ENCODE measurements around the gene SUSD5. TPM values are rescaled to one million over a fixed set of nuclear protein-coding genes. Genes with fewer than 3 reads are reported as not detected.
A peak's percentile ranks its signal among the peaks of the same experiment; 100 is the strongest.

Gene SUSD5
- total and polyA plus RNA-seq, 2 of the 13 experiments (the other 11 are each of a cell fraction or from before 2014, with no cell fraction given): not detected

DNA sequence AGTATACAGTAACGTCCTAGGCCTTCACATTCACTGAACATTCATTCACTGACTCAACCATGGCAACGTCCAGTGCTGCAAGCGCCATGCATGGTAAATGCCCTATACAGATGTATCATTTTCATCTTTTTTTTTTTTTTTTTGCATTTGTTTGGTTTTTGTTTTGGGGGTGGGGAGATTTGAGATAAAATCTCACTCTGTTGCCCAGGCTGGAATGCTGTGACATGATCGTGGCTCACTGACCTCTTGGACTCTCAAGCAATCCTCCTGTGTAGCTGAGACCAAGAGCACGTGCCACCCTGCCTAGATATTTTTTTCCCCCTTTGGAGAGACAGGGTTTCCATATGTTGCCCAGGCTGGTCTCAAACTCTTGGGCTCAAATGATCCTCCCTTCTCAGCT is 37.4 kb downstream of the SUSD5 start (continued):
- TF ChIP-seq, protein P1, sequence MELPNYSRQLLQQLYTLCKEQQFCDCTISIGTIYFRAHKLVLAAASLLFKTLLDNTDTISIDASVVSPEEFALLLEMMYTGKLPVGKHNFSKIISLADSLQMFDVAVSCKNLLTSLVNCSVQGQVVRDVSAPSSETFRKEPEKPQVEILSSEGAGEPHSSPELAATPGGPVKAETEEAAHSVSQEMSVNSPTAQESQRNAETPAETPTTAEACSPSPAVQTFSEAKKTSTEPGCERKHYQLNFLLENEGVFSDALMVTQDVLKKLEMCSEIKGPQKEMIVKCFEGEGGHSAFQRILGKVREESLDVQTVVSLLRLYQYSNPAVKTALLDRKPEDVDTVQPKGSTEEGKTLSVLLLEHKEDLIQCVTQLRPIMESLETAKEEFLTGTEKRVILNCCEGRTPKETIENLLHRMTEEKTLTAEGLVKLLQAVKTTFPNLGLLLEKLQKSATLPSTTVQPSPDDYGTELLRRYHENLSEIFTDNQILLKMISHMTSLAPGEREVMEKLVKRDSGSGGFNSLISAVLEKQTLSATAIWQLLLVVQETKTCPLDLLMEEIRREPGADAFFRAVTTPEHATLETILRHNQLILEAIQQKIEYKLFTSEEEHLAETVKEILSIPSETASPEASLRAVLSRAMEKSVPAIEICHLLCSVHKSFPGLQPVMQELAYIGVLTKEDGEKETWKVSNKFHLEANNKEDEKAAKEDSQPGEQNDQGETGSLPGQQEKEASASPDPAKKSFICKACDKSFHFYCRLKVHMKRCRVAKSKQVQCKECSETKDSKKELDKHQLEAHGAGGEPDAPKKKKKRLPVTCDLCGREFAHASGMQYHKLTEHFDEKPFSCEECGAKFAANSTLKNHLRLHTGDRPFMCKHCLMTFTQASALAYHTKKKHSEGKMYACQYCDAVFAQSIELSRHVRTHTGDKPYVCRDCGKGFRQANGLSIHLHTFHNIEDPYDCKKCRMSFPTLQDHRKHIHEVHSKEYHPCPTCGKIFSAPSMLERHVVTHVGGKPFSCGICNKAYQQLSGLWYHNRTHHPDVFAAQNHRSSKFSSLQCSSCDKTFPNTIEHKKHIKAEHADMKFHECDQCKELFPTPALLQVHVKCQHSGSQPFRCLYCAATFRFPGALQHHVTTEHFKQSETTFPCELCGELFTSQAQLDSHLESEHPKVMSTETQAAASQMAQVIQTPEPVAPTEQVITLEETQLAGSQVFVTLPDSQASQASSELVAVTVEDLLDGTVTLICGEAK (IDR thresholded peaks at IDR 0.05): no peak
- TF ChIP-seq, protein P1 (CRISPR knock-in tag; IDR thresholded peaks at IDR 0.05): peak; percentile 28; the same call in 1 of the 2 replicates
- 0 out of 2 replicates have a peak, but pooled peaks have one; percentile 38 for TF ChIP-seq ELF3 (CRISPR knock-in tag; IDR thresholded peaks at IDR 0.05)
- TF ChIP-seq, protein P2, sequence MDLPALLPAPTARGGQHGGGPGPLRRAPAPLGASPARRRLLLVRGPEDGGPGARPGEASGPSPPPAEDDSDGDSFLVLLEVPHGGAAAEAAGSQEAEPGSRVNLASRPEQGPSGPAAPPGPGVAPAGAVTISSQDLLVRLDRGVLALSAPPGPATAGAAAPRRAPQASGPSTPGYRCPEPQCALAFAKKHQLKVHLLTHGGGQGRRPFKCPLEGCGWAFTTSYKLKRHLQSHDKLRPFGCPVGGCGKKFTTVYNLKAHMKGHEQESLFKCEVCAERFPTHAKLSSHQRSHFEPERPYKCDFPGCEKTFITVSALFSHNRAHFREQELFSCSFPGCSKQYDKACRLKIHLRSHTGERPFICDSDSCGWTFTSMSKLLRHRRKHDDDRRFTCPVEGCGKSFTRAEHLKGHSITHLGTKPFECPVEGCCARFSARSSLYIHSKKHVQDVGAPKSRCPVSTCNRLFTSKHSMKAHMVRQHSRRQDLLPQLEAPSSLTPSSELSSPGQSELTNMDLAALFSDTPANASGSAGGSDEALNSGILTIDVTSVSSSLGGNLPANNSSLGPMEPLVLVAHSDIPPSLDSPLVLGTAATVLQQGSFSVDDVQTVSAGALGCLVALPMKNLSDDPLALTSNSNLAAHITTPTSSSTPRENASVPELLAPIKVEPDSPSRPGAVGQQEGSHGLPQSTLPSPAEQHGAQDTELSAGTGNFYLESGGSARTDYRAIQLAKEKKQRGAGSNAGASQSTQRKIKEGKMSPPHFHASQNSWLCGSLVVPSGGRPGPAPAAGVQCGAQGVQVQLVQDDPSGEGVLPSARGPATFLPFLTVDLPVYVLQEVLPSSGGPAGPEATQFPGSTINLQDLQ (CRISPR knock-in tag; IDR thresholded peaks at IDR 0.05): no peak
- no peak for TF ChIP-seq NFE2L1 (CRISPR knock-in tag; IDR thresholded peaks at IDR 0.05; ENCODE audit: borderline replicate concordance)
- TF ChIP-seq MXI1 (IDR thresholded peaks at IDR 0.05; ENCODE audit: borderline replicate concordance, low read depth, low read length): 0 out of 3 replicates have a peak, but pooled peaks have one; percentile 26
- no peak for TF ChIP-seq ZNF83 (CRISPR knock-in tag; IDR thresholded peaks at IDR 0.05; ENCODE audit: borderline replicate concordance)
- no peak for TF ChIP-seq MAZ (IDR thresholded peaks at IDR 0.05; ENCODE audit: borderline replicate concordance, low read depth, low read length)
- TF ChIP-seq MAZ (CRISPR knock-in tag; IDR thresholded peaks at IDR 0.05; ENCODE audit: low read depth): no peak
- TF ChIP-seq ATF7-NPFF (CRISPR knock-in tag; IDR thresholded peaks at IDR 0.05; ENCODE audit: low read depth): no peak
- TF ChIP-seq, protein P3, sequence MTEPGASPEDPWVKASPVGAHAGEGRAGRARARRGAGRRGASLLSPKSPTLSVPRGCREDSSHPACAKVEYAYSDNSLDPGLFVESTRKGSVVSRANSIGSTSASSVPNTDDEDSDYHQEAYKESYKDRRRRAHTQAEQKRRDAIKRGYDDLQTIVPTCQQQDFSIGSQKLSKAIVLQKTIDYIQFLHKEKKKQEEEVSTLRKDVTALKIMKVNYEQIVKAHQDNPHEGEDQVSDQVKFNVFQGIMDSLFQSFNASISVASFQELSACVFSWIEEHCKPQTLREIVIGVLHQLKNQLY (CRISPR knock-in tag; IDR thresholded peaks at IDR 0.05): peak; percentile 92
- no peak for TF ChIP-seq ZNF710 (CRISPR knock-in tag; IDR thresholded peaks at IDR 0.05; ENCODE audit: borderline replicate concordance)
- no peak for TF ChIP-seq ZNF317 (CRISPR knock-in tag; IDR thresholded peaks at IDR 0.05)
